Measurements from ENCODE around the gene CALM1.

GRCh38 chr14:90399541-90400444 is 3.0 kb downstream of the CALM1 start:
- TF ChIP-seq POLR2A (IDR thresholded peaks at IDR 0.05; ENCODE audit: low read depth, low read length) (no peak), POLR2AphosphoS5 (IDR thresholded peaks at IDR 0.05; ENCODE audit: low read depth, low read length) (no peak; the same call in 1 of the 2 replicates)

Data from GM12892 (cell line).